Natural killer cell (primary cell): ENCODE measurements around the gene NDUFS5. TPM values are rescaled to one million over a fixed set of nuclear protein-coding genes. Genes with fewer than 3 reads are reported as not detected.

Experiments
- ATAC-seq, 3 donors: fragments of 150-1000 bp in 2 of 3; fragments of 200-7000 bp in 1 of 3; cut with Tn5 transposase; 1 replicate in 1 of 3; 2 replicates in 2 of 3; pipeline ENCODE4 v1.10.0; 2021; ENCODE audit warnings: mild to moderate bottlenecking in 2 of 3, moderate library complexity in 2 of 3
- DNase-seq, 2 donors: peaks; one replicate each; pipeline versions ENCODE4 v3.0.0 to v3.0.0-alpha.2; 2013 to 2021; ENCODE audit warnings: mixed read lengths in 1 of 2
- H3K27ac ChIP-seq: one replicate; pipeline ENCODE4 v1.5.1; 2013; ENCODE audit warnings: mild to moderate bottlenecking, low read length
- H3K27me3 ChIP-seq: one replicate; pipeline ENCODE4 v1.6.1; 2013; ENCODE audit warnings: low read length; ENCODE audit not compliant: control insufficient read depth, insufficient read depth
- H3K36me3 ChIP-seq: one replicate; pipeline ENCODE4 v1.6.1; 2013; ENCODE audit warnings: low read length; ENCODE audit not compliant: control insufficient read depth, insufficient read depth
- H3K4me1 ChIP-seq: one replicate; pipeline ENCODE4 v1.6.1; 2013; ENCODE audit warnings: low read length; ENCODE audit not compliant: control insufficient read depth, insufficient read depth
- H3K4me3 ChIP-seq: one replicate; pipeline ENCODE4 v1.5.1; 2013; ENCODE audit warnings: low read length
- H3K9me3 ChIP-seq: one replicate; pipeline ENCODE4 v1.6.1; 2013; ENCODE audit warnings: low read length; ENCODE audit not compliant: control insufficient read depth, insufficient read depth
- H3K27ac Mint-ChIP-seq, 2 donors: one replicate each; pipeline ENCODE4 v1.8.0; 2022; ENCODE audit warnings: mild to moderate bottlenecking in 2 of 2, mixed read lengths in 2 of 2, moderate library complexity in 1 of 2
- H3K27me3 Mint-ChIP-seq, 2 donors: one replicate each; pipeline ENCODE4 v1.8.0; 2022; ENCODE audit warnings: low read depth in 2 of 2, mixed read lengths in 2 of 2
- H3K36me3 Mint-ChIP-seq: one replicate; pipeline ENCODE4 v1.8.0; 2022; ENCODE audit warnings: mixed read lengths
- H3K4me1 Mint-ChIP-seq, 2 donors: one replicate each; pipeline ENCODE4 v1.8.0; 2022; ENCODE audit warnings: mixed read lengths in 2 of 2
- H3K4me3 Mint-ChIP-seq: one replicate; pipeline ENCODE4 v1.8.0; 2022; ENCODE audit warnings: mild to moderate bottlenecking, moderate library complexity, mixed read lengths
- H3K9me3 Mint-ChIP-seq, 2 donors: one replicate each; pipeline ENCODE4 v1.8.0; 2022; ENCODE audit warnings: mixed read lengths in 2 of 2
- WGBS: methylation state at CpG from one replicate; pipeline ENCODE4 v1.1.7; 2013; ENCODE audit warnings: missing lambda C conversion rate; ENCODE audit not compliant: insufficient coverage; 5-methylcytosine and 5-hydroxymethylcytosine counted together
- intact Hi-C: fragments of 100-400 bp; cut with micrococcal nuclease; formaldehyde crosslinking; loops from one replicate; pipeline ENCODE4 v1.14.2; 2022
- total RNA-seq, 4 donors: library from RNA; stranded (reverse); fragments of 120-200 nt in 1 of 4; gene quantifications; one replicate each; pipeline versions ENCODE4 v1.2.3 to v1.2.4, GENCODE V29; 2013 to 2022
- TF ChIP-seq, protein P1 (sequence below): fragments of 200-600 bp; IDR thresholded peaks from one replicate; pipeline ENCODE4 v1.8.0; 2022; ENCODE audit warnings: antibody characterized with exemption

The NDUFS5 gene
- total RNA-seq, 3 donors from 2014 or later (not counting 1 experiment from before 2014, with no cell fraction given), result 63.6 to 72.9 (median 71.1) TPM

DNA sequence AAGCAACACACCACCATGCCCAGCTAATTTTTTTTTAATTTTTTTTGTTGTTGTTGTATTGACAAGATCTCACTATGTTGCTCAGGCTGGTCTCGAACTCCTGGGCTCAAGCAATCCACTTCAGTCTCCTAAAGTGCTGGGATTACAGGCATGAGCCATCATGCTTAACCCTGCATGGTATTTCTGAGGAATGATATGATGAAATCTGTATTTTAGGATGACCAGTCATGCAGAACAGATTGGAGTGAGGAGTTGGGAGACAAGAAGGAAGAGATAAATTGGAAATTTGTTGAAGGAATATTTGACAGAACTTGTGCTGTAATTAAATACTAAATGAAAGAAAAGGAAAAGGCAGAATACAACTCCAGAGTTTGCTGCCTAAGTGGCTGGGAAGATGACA is 4.7 kb upstream of the NDUFS5 start:
- Mint-ChIP-seq H3K4me3 (no peak overlapping the region), H3K27ac (no peak overlapping the region), H3K36me3 (no peaks in the 10 kb centered on the region), H3K27me3 (peaks cover 6 to 12% of the 10 kb centered on the region in 2 donors), H3K4me1 (peaks cover 8% of the 10 kb centered on the region in 2 donors), H3K9me3 (no peaks in the 10 kb centered on the region)
- intact Hi-C loops, result no loop called here
- no peaks in the 10 kb centered on the region for H3K9me3 ChIP-seq
- H3K36me3 ChIP-seq, result no peaks in the 10 kb centered on the region
- DNase-seq (no peak), ATAC-seq (no peak)
- WGBS, result 89% methylated on average over 1 of the region's 1 CpG
- no peak overlapping the region for H3K4me3 ChIP-seq
- no peak overlapping the region for H3K27ac ChIP-seq
- H3K4me1 ChIP-seq, result peaks cover 11% of the 10 kb centered on the region
- H3K27me3 ChIP-seq, result peaks cover 2% of the 10 kb centered on the region
- TF ChIP-seq, protein P1, sequence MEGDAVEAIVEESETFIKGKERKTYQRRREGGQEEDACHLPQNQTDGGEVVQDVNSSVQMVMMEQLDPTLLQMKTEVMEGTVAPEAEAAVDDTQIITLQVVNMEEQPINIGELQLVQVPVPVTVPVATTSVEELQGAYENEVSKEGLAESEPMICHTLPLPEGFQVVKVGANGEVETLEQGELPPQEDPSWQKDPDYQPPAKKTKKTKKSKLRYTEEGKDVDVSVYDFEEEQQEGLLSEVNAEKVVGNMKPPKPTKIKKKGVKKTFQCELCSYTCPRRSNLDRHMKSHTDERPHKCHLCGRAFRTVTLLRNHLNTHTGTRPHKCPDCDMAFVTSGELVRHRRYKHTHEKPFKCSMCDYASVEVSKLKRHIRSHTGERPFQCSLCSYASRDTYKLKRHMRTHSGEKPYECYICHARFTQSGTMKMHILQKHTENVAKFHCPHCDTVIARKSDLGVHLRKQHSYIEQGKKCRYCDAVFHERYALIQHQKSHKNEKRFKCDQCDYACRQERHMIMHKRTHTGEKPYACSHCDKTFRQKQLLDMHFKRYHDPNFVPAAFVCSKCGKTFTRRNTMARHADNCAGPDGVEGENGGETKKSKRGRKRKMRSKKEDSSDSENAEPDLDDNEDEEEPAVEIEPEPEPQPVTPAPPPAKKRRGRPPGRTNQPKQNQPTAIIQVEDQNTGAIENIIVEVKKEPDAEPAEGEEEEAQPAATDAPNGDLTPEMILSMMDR, result no peak

DNA sequence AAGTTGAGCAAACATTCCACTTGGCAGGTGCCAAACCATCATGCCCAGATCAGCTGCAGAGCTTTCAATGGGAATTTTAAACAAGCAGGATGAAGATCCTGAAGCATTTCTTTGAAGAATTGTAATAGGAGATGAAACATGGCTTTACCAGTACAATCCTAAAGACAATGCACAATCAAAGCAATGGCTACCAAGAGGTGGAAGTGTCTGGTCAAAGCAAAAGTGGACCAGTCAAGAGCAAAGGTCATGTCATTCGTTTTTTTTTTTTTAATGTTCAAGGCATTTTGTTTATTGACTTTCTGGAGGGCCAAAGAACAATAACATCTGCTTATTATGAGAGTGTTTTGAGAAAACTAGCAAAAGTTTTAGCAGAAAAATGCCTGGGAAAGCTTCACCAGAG is 3.0 kb upstream of the NDUFS5 start:
- Histone ChIP-seq H3K36me3 (no peaks in the 10 kb centered on the region), H3K27me3 (peaks cover 2% of the 10 kb centered on the region), H3K27ac (no peak overlapping the region), H3K4me3 (no peak overlapping the region), H3K9me3 (no peaks in the 10 kb centered on the region), H3K4me1 (peaks cover 19% of the 10 kb centered on the region)
- Mint-ChIP-seq H3K36me3 (no peaks in the 10 kb centered on the region), H3K4me3 (peak overlapping the region; percentile 17), H3K27me3 (peaks cover 6 to 12% of the 10 kb centered on the region in 2 donors), H3K9me3 (no peaks in the 10 kb centered on the region), H3K27ac (peak overlapping the region in 1 of 2 donors; percentile 18), H3K4me1 (peaks cover 18 to 19% of the 10 kb centered on the region in 2 donors)
- ATAC-seq (no peak), DNase-seq (no peak)
- TF ChIP-seq, protein P1, result no peak
- intact Hi-C loops, result no loop called here
- 79% methylated on average over 1 of the region's 1 CpG for WGBS

DNA sequence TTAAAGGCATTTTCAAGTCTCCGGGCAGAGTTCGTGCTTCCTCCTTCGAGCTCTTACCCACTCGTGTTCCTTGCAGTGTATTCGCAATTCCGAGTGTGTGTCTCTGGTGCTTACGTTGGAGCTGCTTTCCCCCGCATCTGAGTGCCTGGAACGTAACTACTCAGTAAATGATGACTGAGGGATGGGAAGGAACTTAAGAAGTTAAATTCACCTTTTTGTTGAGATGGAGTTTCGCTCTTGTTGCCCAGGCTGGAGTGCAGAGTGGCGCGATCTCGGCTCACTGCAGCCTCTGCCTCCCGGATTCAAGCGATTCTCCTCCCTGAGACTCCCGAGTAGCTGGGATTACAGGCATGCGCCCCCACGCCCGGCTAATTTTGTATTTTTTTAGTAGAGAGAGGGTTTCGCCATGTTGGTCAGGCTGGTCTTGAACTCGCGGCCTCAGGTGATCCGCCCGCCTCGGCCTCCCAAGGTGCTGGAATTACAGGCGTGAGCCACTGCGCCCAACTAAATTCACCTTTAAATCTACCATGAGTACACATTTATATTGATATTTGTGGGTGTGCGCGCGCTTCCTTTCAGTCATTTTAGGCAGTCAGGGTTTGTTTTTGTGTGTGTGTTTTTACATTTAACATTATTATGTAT is 837 bp downstream of the NDUFS5 start:
- Mint-ChIP-seq H3K36me3 (peaks cover 4% of the 10 kb centered on the region), H3K9me3 (no peaks in the 10 kb centered on the region), H3K27me3 (peaks cover 1 to 3% of the 10 kb centered on the region in 2 donors), H3K4me1 (peaks cover 19 to 26% of the 10 kb centered on the region in 2 donors), H3K4me3 (peak overlapping the region; percentile 93), H3K27ac (peak overlapping the region; percentile 89 to 95)
- peaks cover 19% of the 10 kb centered on the region for H3K4me1 ChIP-seq
- H3K36me3 ChIP-seq, result peaks cover 11% of the 10 kb centered on the region
- DNase-seq, result no peak
- ATAC-seq, result no peak
- 32% methylated on average over 24 of the region's 30 CpGs for WGBS
- H3K4me3 ChIP-seq, result peak overlapping the region; percentile 98
- intact Hi-C loops, result loop anchor here (2.0 to 5.0 kb wide), 3 partner anchors 36 to 168 kb away; partner anchors contain the start of genes AKIRIN1, MYCBP and RRAGC
- H3K9me3 ChIP-seq, result no peaks in the 10 kb centered on the region
- no peaks in the 10 kb centered on the region for H3K27me3 ChIP-seq
- TF ChIP-seq, protein P1, result no peak
- H3K27ac ChIP-seq, result peak overlapping the region; percentile 91
